Esophagus muscularis mucosa (tissue), 4 donors: ENCODE measurements around the gene UGT1A7. TPM values are rescaled to one million over a fixed set of nuclear protein-coding genes. Genes with fewer than 3 reads are reported as not detected.

Experiments
- DNase-seq: peaks from one replicate; pipeline ENCODE4 v3.0.0-alpha.2; 2017; ENCODE audit errors: extremely low spot score
- H3K27ac ChIP-seq, 4 donors: fragments of 200-600 bp; sonication (generic); replicated peaks in 1 of 4; 1 replicate in 3 of 4; 2 replicates in 1 of 4; pipeline ENCODE4 v1.5.1; 2016 to 2019; ENCODE audit warnings: mild to moderate bottlenecking in 1 of 4
- H3K27me3 ChIP-seq, 4 donors: fragments of 200-600 bp; sonication (generic); one replicate each; pipeline versions ENCODE4 v1.5.1 to v1.6.0; 2016 to 2019
- H3K36me3 ChIP-seq, 4 donors: fragments of 200-600 bp; sonication (generic); one replicate each; pipeline ENCODE4 v1.5.1; 2016 to 2019
- H3K4me1 ChIP-seq, 4 donors: fragments of 200-600 bp; sonication (generic); one replicate each; pipeline ENCODE4 v1.5.1; 2016 to 2019
- H3K4me3 ChIP-seq, 4 donors: fragments of 200-600 bp; sonication (generic); 1 replicate in 2 of 4; 2 replicates in 2 of 4; pipeline ENCODE4 v1.5.1; 2016 to 2019; ENCODE audit warnings: mild to moderate bottlenecking in 4 of 4, moderate library complexity in 1 of 4
- H3K9me3 ChIP-seq, 4 donors: fragments of 200-600 bp; sonication (generic); 1 replicate in 3 of 4; 2 replicates in 1 of 4; pipeline ENCODE4 v1.5.1; 2016 to 2019
- CTCF ChIP-seq, 3 experiments: fragments of 200-600 bp in 2 of 3; fragments of 450-650 bp in 1 of 3; sonication (generic) in 2 of 3; IDR thresholded peaks; one replicate each; pipeline ENCODE4 v1.5.1; 2017 to 2019; ENCODE audit warnings: antibody characterized with exemption in 3 of 3, mild to moderate bottlenecking in 2 of 3, moderate library complexity in 1 of 3
- EP300 ChIP-seq: sonication (generic); formaldehyde crosslinking; IDR thresholded peaks from one replicate; pipeline ENCODE4 v1.6.1; 2017; ENCODE audit warnings: antibody characterized with exemption
- POLR2A ChIP-seq: fragments of 450-650 bp; IDR thresholded peaks from one replicate; pipeline ENCODE4 v1.6.1; 2017; ENCODE audit warnings: antibody characterized with exemption, moderate library complexity, mild to moderate bottlenecking, low read depth
- POLR2AphosphoS5 ChIP-seq, 2 donors: sonication (generic); formaldehyde crosslinking; IDR thresholded peaks; one replicate each; pipeline ENCODE4 v1.6.1; 2017; ENCODE audit warnings: antibody characterized with exemption in 2 of 2
- WGBS: methylation state at CpG from one replicate; pipeline ENCODE4 v1.1.5; 2018; 5-methylcytosine and 5-hydroxymethylcytosine counted together
- intact Hi-C: fragments of 100-400 bp; cut with DNase I; formaldehyde crosslinking; loops from one replicate; pipeline ENCODE4 v1.15.1; 2023
- total RNA-seq, 4 donors: library from RNA; depleted of rRNA; stranded (reverse); fragments of >200 nt; gene quantifications; one replicate each; pipeline versions ENCODE4 v1.1.0 to v1.2.1, GENCODE V29; 2016

The UGT1A7 gene
- total RNA-seq, 4 donors from 2014 or later: 0.42 TPM; not detected in 3

GRCh38 chr2:233764761-233765160 lies 83.1 kb downstream of the UGT1A7 start:
- TF ChIP-seq EP300 (no peak), POLR2A (no peak), POLR2AphosphoS5 (IDR thresholded peaks at IDR 0.05) (no peak), CTCF (IDR thresholded peaks at IDR 0.05) (no peak)
- intact Hi-C loops: no loop called here
- no peak for DNase-seq
- Histone ChIP-seq H3K36me3 (no peaks in the 10 kb centered on the region), H3K27me3 (peaks cover 0 to 35% (median 0%) of the 10 kb centered on the region in 4 donors), H3K4me1 (no peaks in the 10 kb centered on the region), H3K4me3 (no peak overlapping the region), H3K9me3 (no peaks in the 10 kb centered on the region), H3K27ac (no peak overlapping the region)
- 51% methylated on average over 3 of the region's 3 CpGs for WGBS

- WGBS: 72% methylated on average over 4 of the region's 4 CpGs
- Histone ChIP-seq H3K4me3 (no peak overlapping the region), H3K9me3 (no peaks in the 10 kb centered on the region), H3K36me3 (no peaks in the 10 kb centered on the region), H3K27ac (no peak overlapping the region), H3K27me3 (peaks cover 0 to 35% (median 0%) of the 10 kb centered on the region in 4 donors), H3K4me1 (no peaks in the 10 kb centered on the region)
- intact Hi-C loops: no loop called here
- TF ChIP-seq POLR2AphosphoS5 (IDR thresholded peaks at IDR 0.05): no peak
- no peak for TF ChIP-seq EP300
- TF ChIP-seq CTCF (IDR thresholded peaks at IDR 0.05): no peak
- no peak for TF ChIP-seq POLR2A
- peak; percentile 31 for DNase-seq
Measured at GRCh38 chr2:233766416-233766815, 84.7 kb downstream of the UGT1A7 start.

GRCh38 chr2:233768076-233768475 lies 86.4 kb downstream of the UGT1A7 start:
- Histone ChIP-seq H3K27me3 (peaks cover 0 to 35% (median 0%) of the 10 kb centered on the region in 4 donors), H3K4me3 (no peak overlapping the region), H3K9me3 (no peaks in the 10 kb centered on the region), H3K36me3 (no peaks in the 10 kb centered on the region), H3K4me1 (no peaks in the 10 kb centered on the region), H3K27ac (no peak overlapping the region)
- 70% methylated on average over 4 of the region's 4 CpGs for WGBS
- TF ChIP-seq POLR2AphosphoS5 (IDR thresholded peaks at IDR 0.05) (no peak), CTCF (IDR thresholded peaks at IDR 0.05) (no peak), EP300 (no peak), POLR2A (no peak)
- intact Hi-C loops: no loop called here
- peak; percentile 21 for DNase-seq

GRCh38 chr2:233769260-233769659 lies 87.6 kb downstream of the UGT1A7 start:
- intact Hi-C loops: no loop called here
- no peak for TF ChIP-seq POLR2A
- TF ChIP-seq CTCF (IDR thresholded peaks at IDR 0.05): no peak
- no peak for TF ChIP-seq EP300
- no peak for TF ChIP-seq POLR2AphosphoS5 (IDR thresholded peaks at IDR 0.05)
- 92% methylated on average over 9 of the region's 9 CpGs for WGBS
- Histone ChIP-seq H3K9me3 (no peaks in the 10 kb centered on the region), H3K4me1 (no peaks in the 10 kb centered on the region), H3K36me3 (no peaks in the 10 kb centered on the region), H3K27ac (no peak overlapping the region), H3K4me3 (no peak overlapping the region), H3K27me3 (peaks cover 0 to 28% (median 0%) of the 10 kb centered on the region in 4 donors)
- peak; percentile 60 for DNase-seq

- H3K9me3 ChIP-seq: peaks cover 0 to 6% (median under 1%) of the 10 kb centered on the region in 4 donors
- H3K27ac ChIP-seq: no peak overlapping the region
- no peak overlapping the region for H3K4me3 ChIP-seq
- peaks cover 0 to 6% (median 0%) of the 10 kb centered on the region in 4 donors for H3K27me3 ChIP-seq
- WGBS: 91% methylated on average over 16 of the region's 16 CpGs
- intact Hi-C loops: no loop called here
- H3K4me1 ChIP-seq: no peaks in the 10 kb centered on the region
- no peaks in the 10 kb centered on the region for H3K36me3 ChIP-seq
- DNase-seq: no peak
- TF ChIP-seq EP300 (no peak), CTCF (IDR thresholded peaks at IDR 0.05) (no peak), POLR2A (no peak), POLR2AphosphoS5 (IDR thresholded peaks at IDR 0.05) (no peak)
Measured at GRCh38 chr2:233772153-233772552, 90.5 kb downstream of the UGT1A7 start.
